HCT116 (cell line): ENCODE results near the gene ZNF483. TPM values are rescaled to one million over a fixed set of nuclear protein-coding genes. Genes with fewer than 3 reads are reported as not detected.

Experiments
- ATAC-seq: fragments of 200-7000 bp; cut with Tn5 transposase; 2 replicates; pipeline ENCODE4 v1.9.1; 2020; ENCODE audit warnings: mild to moderate bottlenecking, moderate library complexity
- BruUV-seq: library from RNA; stranded (reverse); fragments of 400-500 nt; replicated peaks from 2 replicates; lab custom pipeline; 2021; lab: Mats Ljungman, UMichigan
- CTCF ChIA-PET: fragments of 300-600 bp; sonication (Branson Sonifier 250); formaldehyde crosslinking; loops from one replicate; lab custom pipeline; 2021; ENCODE audit warnings: antibody characterized with exemption; lab: Charles Lee
- POLR2A ChIA-PET: fragments of 300-600, 350-600 bp; sonication (Branson Sonifier 250); formaldehyde crosslinking; loops from one replicate; lab custom pipeline; 2021; ENCODE audit warnings: antibody characterized with exemption; lab: Charles Lee
- RAD21 ChIA-PET, 2 experiments: fragments of 300-600 bp; sonication (Branson Sonifier 250); formaldehyde crosslinking; loops; one replicate each; lab custom pipeline; 2023; ENCODE audit warnings: low total read pairs in 2 of 2; ENCODE audit not compliant: uncharacterized antibody in 2 of 2, unreplicated experiment in 2 of 2, low non-redundant PET in 1 of 2; lab: Charles Lee
- DNase-seq: peaks from one replicate; pipeline ENCODE4 v3.0.0-alpha.2; 2010; ENCODE audit warnings: low read depth, low spot score
- H2AFZ ChIP-seq: fragments of 200-600 bp; shearing (Covaris generic), sonication (generic); 2 replicates; pipeline ENCODE4 v1.6.1; 2017; ENCODE audit warnings: low read depth, mixed run types, mixed read lengths, antibody characterized with exemption, low read length; ENCODE audit not compliant: poor library complexity, severe bottlenecking
- H3K27ac ChIP-seq: 2 replicates; pipeline ENCODE4 v1.5.1; 2012; ENCODE audit warnings: low read depth, low read length
- H3K27me3 ChIP-seq: fragments of 200-600 bp; sonication (generic); 2 replicates; pipeline ENCODE4 v1.6.1; 2016; ENCODE audit warnings: mixed run types, low read length, mixed read lengths; ENCODE audit not compliant: insufficient read depth
- H3K36me3 ChIP-seq, 2 experiments: fragments of 200-500 bp in 1 of 2; fragments of 200-600 bp in 1 of 2; sonication (Bioruptor generic) in 1 of 2; sonication (generic) in 1 of 2; 2 replicates each; pipeline versions ENCODE4 v1.5.1 to v1.6.1; 2014 to 2016; ENCODE audit warnings: low read length in 2 of 2, inconsistent platforms in 1 of 2, mixed read lengths in 1 of 2, mixed run types in 1 of 2; ENCODE audit not compliant: insufficient read depth in 2 of 2, control insufficient read depth in 1 of 2
- H3K4me1 ChIP-seq, 2 experiments: fragments of 200-600 bp in 1 of 2; sonication (generic) in 1 of 2; 2 replicates each; pipeline versions ENCODE4 v1.5.1 to v1.6.1; 2012 to 2017; ENCODE audit warnings: low read length in 2 of 2, inconsistent platforms in 1 of 2, mild to moderate bottlenecking in 1 of 2, mixed read lengths in 1 of 2, mixed run types in 1 of 2, moderate library complexity in 1 of 2; ENCODE audit not compliant: insufficient read depth in 2 of 2, control insufficient read depth in 1 of 2
- H3K4me2 ChIP-seq: fragments of 200-600 bp; sonication (generic); 2 replicates; pipeline ENCODE4 v1.6.1; 2017; ENCODE audit warnings: mixed run types, low read length, mixed read lengths
- H3K4me3 ChIP-seq, 2 experiments: fragments of 200-600 bp in 1 of 2; sonication (generic) in 1 of 2; replicated peaks in 1 of 2; 2 replicates each; pipeline ENCODE4 v1.5.1; 2011 to 2016; ENCODE audit warnings: low read length in 2 of 2, control low read depth in 1 of 2, low read depth in 1 of 2, mild to moderate bottlenecking in 1 of 2, mixed read lengths in 1 of 2, mixed run types in 1 of 2
- H3K79me2 ChIP-seq: fragments of 200-600 bp; sonication (generic); 2 replicates; pipeline ENCODE4 v1.6.1; 2017; ENCODE audit warnings: mild to moderate bottlenecking, mixed run types, low read length, moderate library complexity, mixed read lengths; ENCODE audit not compliant: insufficient read depth
- H3K9ac ChIP-seq: fragments of 200-600 bp; sonication (generic); 2 replicates; pipeline ENCODE4 v1.6.1; 2016; ENCODE audit warnings: low read length, mixed read lengths
- H3K9me2 ChIP-seq: fragments of 200-600 bp; sonication (generic), shearing (Covaris generic); 2 replicates; pipeline ENCODE4 v1.6.1; 2017; ENCODE audit warnings: mixed run types, mild to moderate bottlenecking, moderate library complexity; ENCODE audit not compliant: insufficient read depth
- H3K9me3 ChIP-seq, 2 experiments: fragments of 200-500 bp in 1 of 2; fragments of 200-600 bp in 1 of 2; sonication (Bioruptor generic) in 1 of 2; sonication (generic) in 1 of 2; 2 replicates each; pipeline ENCODE4 v1.6.1; 2014 to 2017; ENCODE audit warnings: low read length in 2 of 2, mixed read lengths in 2 of 2, inconsistent platforms in 1 of 2, low read depth in 1 of 2, mild to moderate bottlenecking in 1 of 2, mixed run types in 1 of 2, moderate library complexity in 1 of 2; ENCODE audit not compliant: control insufficient read depth in 1 of 2, insufficient read depth in 1 of 2
- H4K20me1 ChIP-seq: fragments of 200-600 bp; sonication (generic), shearing (Covaris generic); 2 replicates; pipeline ENCODE4 v1.6.1; 2017; ENCODE audit warnings: mixed run types, mild to moderate bottlenecking, moderate library complexity; ENCODE audit not compliant: insufficient read depth
- CBX3 ChIP-seq: IDR thresholded peaks from 2 replicates; pipeline ENCODE4 v1.6.1; 2012; ENCODE audit warnings: low read depth
- EGR1 ChIP-seq: IDR thresholded peaks from 2 replicates; pipeline ENCODE4 v1.6.1; 2012; ENCODE audit warnings: low read depth
- ELF1 ChIP-seq: IDR thresholded peaks from 2 replicates; pipeline ENCODE4 v1.6.1; 2012; ENCODE audit warnings: low read depth, borderline replicate concordance
- EZH2 ChIP-seq: fragments of 200-600 bp; sonication (generic); IDR thresholded peaks from 2 replicates; pipeline ENCODE4 v1.6.1; 2017; ENCODE audit warnings: antibody characterized with exemption, mixed run types
- FOSL1 ChIP-seq: IDR thresholded peaks from 2 replicates; pipeline ENCODE4 v1.6.1; 2012; ENCODE audit warnings: low read depth
- POLR2A ChIP-seq: IDR thresholded peaks from 2 replicates; pipeline ENCODE4 v1.7.0; 2011; ENCODE audit warnings: borderline replicate concordance; ENCODE audit not compliant: insufficient read depth, insufficient read length; ENCODE audit errors: extremely low read depth
- POLR2AphosphoS5 ChIP-seq: IDR thresholded peaks from 2 replicates; pipeline ENCODE4 v1.6.1; 2011; ENCODE audit warnings: mild to moderate bottlenecking, low read depth, low read length, moderate library complexity
- REST ChIP-seq: IDR thresholded peaks from 2 replicates; pipeline ENCODE4 v1.6.1; 2012; ENCODE audit warnings: low read depth
- SP1 ChIP-seq: IDR thresholded peaks from 2 replicates; pipeline ENCODE4 v1.6.1; 2012; ENCODE audit warnings: low read depth
- SRF ChIP-seq: IDR thresholded peaks from 2 replicates; pipeline ENCODE4 v1.6.1; 2012; ENCODE audit warnings: low read depth
- TCF7L2 ChIP-seq: IDR thresholded peaks from 2 replicates; pipeline ENCODE4 v1.7.0; 2011; ENCODE audit warnings: borderline replicate concordance, inconsistent platforms; ENCODE audit not compliant: insufficient read depth, insufficient read length; ENCODE audit errors: extremely low read depth
- YY1 ChIP-seq: IDR thresholded peaks from 2 replicates; pipeline ENCODE4 v1.6.1; 2011; ENCODE audit warnings: low read length, low read depth, moderate library complexity, mild to moderate bottlenecking; ENCODE audit not compliant: insufficient replicate concordance; ENCODE audit errors: extremely low read depth
- ZBTB33 ChIP-seq: IDR thresholded peaks from 2 replicates; pipeline ENCODE4 v1.6.1; 2011; ENCODE audit warnings: mild to moderate bottlenecking, low read length, moderate library complexity; ENCODE audit not compliant: insufficient replicate concordance; ENCODE audit errors: extremely low read depth
- ZFX ChIP-seq: fragments of 450-650 bp; IDR thresholded peaks from 2 replicates; pipeline ENCODE4 v1.6.1; 2017
- ZNF274 ChIP-seq: fragments of 200-500 bp; sonication (Bioruptor generic); IDR thresholded peaks from 2 replicates; pipeline ENCODE4 v1.6.1; 2014; ENCODE audit warnings: mild to moderate bottlenecking, low read depth, low read length, inconsistent platforms
- intact Hi-C: fragments of 100-400 bp; cut with micrococcal nuclease; formaldehyde crosslinking; loops from 2 replicates; pipeline ENCODE4 v1.10.0; 2022
- total RNA-seq: library from RNA; stranded (reverse); gene quantifications from one replicate; pipeline ENCODE4 v1.2.1, GENCODE V29; 2021; ENCODE audit not compliant: unreplicated experiment
- TF ChIP-seq, protein P1 (sequence below): IDR thresholded peaks from 2 replicates; pipeline ENCODE4 v1.6.1; 2012
- TF ChIP-seq, protein P2 (sequence below), 3 experiments: fragments of 200-600 bp in 1 of 3; sonication (generic) in 1 of 3; IDR thresholded peaks in 2 of 3; conservative IDR thresholded peaks in 1 of 3; 2 replicates each; pipeline ENCODE4 v1.5.1; 2012 to 2017; ENCODE audit warnings: low read depth in 2 of 3, low read length in 2 of 3, antibody characterized with exemption in 1 of 3, borderline replicate concordance in 1 of 3, control low read depth in 1 of 3, mild to moderate bottlenecking in 1 of 3, mixed read lengths in 1 of 3, mixed run types in 1 of 3, moderate library complexity in 1 of 3; ENCODE audit not compliant: insufficient read depth in 1 of 3
- TF ChIP-seq, protein P3 (sequence below): IDR thresholded peaks from 2 replicates; pipeline ENCODE4 v1.6.1; 2012

ZNF483 gene
- total RNA-seq, 1 experiment from 2014 or later: 5.0 TPM

DNA sequence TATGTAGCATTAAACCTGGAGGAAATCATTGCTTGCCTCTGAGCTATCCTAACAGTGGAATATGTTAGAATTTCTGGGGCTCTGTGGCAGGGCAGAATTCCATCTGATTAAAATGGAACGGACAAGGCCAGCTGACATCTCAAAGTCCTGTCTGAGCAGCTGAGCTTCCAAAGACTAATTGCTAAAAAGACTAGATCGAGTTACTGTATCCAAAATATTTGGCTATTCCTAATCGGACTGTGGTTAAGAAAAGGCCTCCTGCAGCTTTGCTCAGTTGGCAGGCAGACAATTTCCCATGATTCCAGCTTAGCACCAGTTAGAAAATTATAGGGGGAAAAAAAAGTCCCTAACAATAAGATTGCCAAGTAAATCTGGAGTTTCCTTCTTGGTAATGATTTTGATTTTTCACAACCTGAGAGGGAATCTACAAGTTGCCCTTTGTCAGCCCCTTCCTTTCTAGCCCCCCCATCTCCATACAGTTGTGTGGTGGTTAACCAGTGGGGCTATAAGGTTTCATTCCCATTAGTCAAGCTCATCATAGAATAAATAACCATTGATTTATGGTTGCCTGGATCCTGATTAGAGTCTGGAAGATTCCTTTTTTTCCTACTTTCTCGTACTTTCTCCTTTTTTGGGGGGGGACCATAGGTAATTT is 48.1 kb downstream of the ZNF483 start:
- H3K4me1 ChIP-seq: no peaks in the 10 kb centered on the region
- H3K4me3 ChIP-seq: no peak overlapping the region
- BruUV-seq: no TSS peak
- H3K79me2 ChIP-seq: no peaks in the 10 kb centered on the region
- intact Hi-C loops: no loop called here
- H3K4me2 ChIP-seq: no peak overlapping the region
- H3K27me3 ChIP-seq: no peaks in the 10 kb centered on the region
- no peak overlapping the region for H2AFZ ChIP-seq
- no peaks in the 10 kb centered on the region for H3K9me3 ChIP-seq
- ATAC-seq (no peak), DNase-seq (no peak)
- no peaks in the 10 kb centered on the region for H3K9me2 ChIP-seq
- H4K20me1 ChIP-seq: no peaks in the 10 kb centered on the region
- TF ChIP-seq, protein P1, sequence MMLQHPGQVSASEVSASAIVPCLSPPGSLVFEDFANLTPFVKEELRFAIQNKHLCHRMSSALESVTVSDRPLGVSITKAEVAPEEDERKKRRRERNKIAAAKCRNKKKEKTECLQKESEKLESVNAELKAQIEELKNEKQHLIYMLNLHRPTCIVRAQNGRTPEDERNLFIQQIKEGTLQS: no peak
- no peak for TF ChIP-seq ELF1
- no peak for TF ChIP-seq SP1
- no peak for TF ChIP-seq TCF7L2
- TF ChIP-seq POLR2A: no peak
- no peak for TF ChIP-seq YY1
- TF ChIP-seq CBX3: no peak
- no peak for TF ChIP-seq ZNF274
- TF ChIP-seq, protein P2, sequence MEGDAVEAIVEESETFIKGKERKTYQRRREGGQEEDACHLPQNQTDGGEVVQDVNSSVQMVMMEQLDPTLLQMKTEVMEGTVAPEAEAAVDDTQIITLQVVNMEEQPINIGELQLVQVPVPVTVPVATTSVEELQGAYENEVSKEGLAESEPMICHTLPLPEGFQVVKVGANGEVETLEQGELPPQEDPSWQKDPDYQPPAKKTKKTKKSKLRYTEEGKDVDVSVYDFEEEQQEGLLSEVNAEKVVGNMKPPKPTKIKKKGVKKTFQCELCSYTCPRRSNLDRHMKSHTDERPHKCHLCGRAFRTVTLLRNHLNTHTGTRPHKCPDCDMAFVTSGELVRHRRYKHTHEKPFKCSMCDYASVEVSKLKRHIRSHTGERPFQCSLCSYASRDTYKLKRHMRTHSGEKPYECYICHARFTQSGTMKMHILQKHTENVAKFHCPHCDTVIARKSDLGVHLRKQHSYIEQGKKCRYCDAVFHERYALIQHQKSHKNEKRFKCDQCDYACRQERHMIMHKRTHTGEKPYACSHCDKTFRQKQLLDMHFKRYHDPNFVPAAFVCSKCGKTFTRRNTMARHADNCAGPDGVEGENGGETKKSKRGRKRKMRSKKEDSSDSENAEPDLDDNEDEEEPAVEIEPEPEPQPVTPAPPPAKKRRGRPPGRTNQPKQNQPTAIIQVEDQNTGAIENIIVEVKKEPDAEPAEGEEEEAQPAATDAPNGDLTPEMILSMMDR (IDR thresholded peaks at IDR 0.05 in 2 of 3, conservative IDR thresholded peaks at IDR 0.05 in 1 of 3; ENCODE audit: borderline replicate concordance in 1 of 3, insufficient read depth in 1 of 3, low read depth in 2 of 3, low read length in 2 of 3): no peak
- no peak for TF ChIP-seq REST
- TF ChIP-seq SRF: no peak
- TF ChIP-seq ZBTB33: no peak
- TF ChIP-seq POLR2AphosphoS5: no peak
- TF ChIP-seq EZH2: no peak
- TF ChIP-seq EGR1: no peak
- TF ChIP-seq FOSL1: no peak
- no peak for TF ChIP-seq ZFX
- TF ChIP-seq, protein P3, sequence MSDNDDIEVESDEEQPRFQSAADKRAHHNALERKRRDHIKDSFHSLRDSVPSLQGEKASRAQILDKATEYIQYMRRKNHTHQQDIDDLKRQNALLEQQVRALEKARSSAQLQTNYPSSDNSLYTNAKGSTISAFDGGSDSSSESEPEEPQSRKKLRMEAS: no peak
- ChIA-PET RAD21 (no interaction called here), CTCF (no interaction called here), POLR2A (no interaction called here)
- peaks cover 49 to 52% of the 10 kb centered on the region in 2 experiments for H3K36me3 ChIP-seq
- no peak overlapping the region for H3K9ac ChIP-seq
- H3K27ac ChIP-seq: no peak overlapping the region
